MCF 10A (cell line): ENCODE data around the gene DYNC2I2. TPM values are rescaled to one million over a fixed set of nuclear protein-coding genes. Genes with fewer than 3 reads are reported as not detected.

Experiments used
- BruUV-seq: library from RNA; stranded (reverse); fragments of 400-500 nt; replicated peaks from 2 replicates; lab custom pipeline; 2021; lab: Mats Ljungman, UMichigan
- CTCF ChIA-PET: fragments of 300-600 bp; sonication (Branson Sonifier 250); formaldehyde crosslinking; extraction: SDS; loops from one replicate; lab custom pipeline; 2021; ENCODE audit warnings: antibody characterized with exemption, inconsistent platforms; lab: Yijun Ruan, JAX
- POLR2A ChIA-PET: fragments of 300-600, 350-650 bp; sonication (Branson Sonifier 250); formaldehyde crosslinking; extraction: SDS; loops from one replicate; lab custom pipeline; 2020; ENCODE audit warnings: antibody characterized with exemption, inconsistent platforms; lab: Yijun Ruan, JAX
- DNase-seq: peaks from one replicate; pipeline ENCODE4 v3.0.0-alpha.2; 2018; ENCODE audit not compliant: unreplicated experiment
- H3K27ac Mint-ChIP-seq: one replicate; pipeline ENCODE4 v1.8.0; 2022; ENCODE audit warnings: mild to moderate bottlenecking, low read depth, mixed read lengths; ENCODE audit not compliant: unreplicated experiment
- H3K27me3 Mint-ChIP-seq: one replicate; pipeline ENCODE4 v1.8.0; 2022; ENCODE audit warnings: mixed read lengths; ENCODE audit not compliant: insufficient read depth, unreplicated experiment
- H3K36me3 Mint-ChIP-seq: one replicate; pipeline ENCODE4 v1.8.0; 2022; ENCODE audit warnings: mild to moderate bottlenecking, moderate library complexity, mixed read lengths; ENCODE audit not compliant: insufficient read depth, unreplicated experiment
- H3K4me1 Mint-ChIP-seq: one replicate; pipeline ENCODE4 v1.8.0; 2022; ENCODE audit warnings: mixed read lengths; ENCODE audit not compliant: insufficient read depth, unreplicated experiment
- H3K4me3 Mint-ChIP-seq: one replicate; pipeline ENCODE4 v1.8.0; 2022; ENCODE audit warnings: mild to moderate bottlenecking, moderate library complexity, mixed read lengths; ENCODE audit not compliant: unreplicated experiment
- H3K9me3 Mint-ChIP-seq: one replicate; pipeline ENCODE4 v1.8.0; 2022; ENCODE audit warnings: mixed read lengths; ENCODE audit not compliant: unreplicated experiment
- intact Hi-C: fragments of 100-400 bp; cut with micrococcal nuclease; formaldehyde crosslinking; loops from 2 replicates; pipeline ENCODE4 v1.14.1; 2022
- total RNA-seq: library from RNA; stranded (reverse); gene quantifications from 2 replicates; pipeline ENCODE4 v1.2.3, GENCODE V29; 2022
- TF ChIP-seq, protein P1 (sequence below): fragments of 200-600 bp; IDR thresholded peaks from one replicate; pipeline ENCODE4 v1.8.0; 2022; ENCODE audit warnings: antibody characterized with exemption, mild to moderate bottlenecking; ENCODE audit not compliant: unreplicated experiment

DYNC2I2 gene
- total RNA-seq, 1 experiment from 2014 or later: 43.7 TPM

- ChIA-PET POLR2A (interaction anchor here (0.7 to 2.4 kb wide), 5 partner anchors 9 to 121 kb away, joined by 3 to 17 read pairs (median 3); no protein-coding TSS in a partner anchor), CTCF (interaction anchor here (1.4 kb wide), 1 partner anchor 9 kb away, joined by 4 read pairs; no protein-coding TSS in a partner anchor)
- peaks cover 97% of the 10 kb centered on the region for H3K36me3 Mint-ChIP-seq
- H3K9me3 Mint-ChIP-seq: no peaks in the 10 kb centered on the region
- no peaks in the 10 kb centered on the region for H3K4me1 Mint-ChIP-seq
- no peak overlapping the region for H3K4me3 Mint-ChIP-seq
- intact Hi-C loops: no loop called here
- TSS peak; percentile 51 for BruUV-seq
- no peaks in the 10 kb centered on the region for H3K27me3 Mint-ChIP-seq
- TF ChIP-seq, protein P1, sequence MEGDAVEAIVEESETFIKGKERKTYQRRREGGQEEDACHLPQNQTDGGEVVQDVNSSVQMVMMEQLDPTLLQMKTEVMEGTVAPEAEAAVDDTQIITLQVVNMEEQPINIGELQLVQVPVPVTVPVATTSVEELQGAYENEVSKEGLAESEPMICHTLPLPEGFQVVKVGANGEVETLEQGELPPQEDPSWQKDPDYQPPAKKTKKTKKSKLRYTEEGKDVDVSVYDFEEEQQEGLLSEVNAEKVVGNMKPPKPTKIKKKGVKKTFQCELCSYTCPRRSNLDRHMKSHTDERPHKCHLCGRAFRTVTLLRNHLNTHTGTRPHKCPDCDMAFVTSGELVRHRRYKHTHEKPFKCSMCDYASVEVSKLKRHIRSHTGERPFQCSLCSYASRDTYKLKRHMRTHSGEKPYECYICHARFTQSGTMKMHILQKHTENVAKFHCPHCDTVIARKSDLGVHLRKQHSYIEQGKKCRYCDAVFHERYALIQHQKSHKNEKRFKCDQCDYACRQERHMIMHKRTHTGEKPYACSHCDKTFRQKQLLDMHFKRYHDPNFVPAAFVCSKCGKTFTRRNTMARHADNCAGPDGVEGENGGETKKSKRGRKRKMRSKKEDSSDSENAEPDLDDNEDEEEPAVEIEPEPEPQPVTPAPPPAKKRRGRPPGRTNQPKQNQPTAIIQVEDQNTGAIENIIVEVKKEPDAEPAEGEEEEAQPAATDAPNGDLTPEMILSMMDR: no peak
- no peak for DNase-seq
- H3K27ac Mint-ChIP-seq: no peak overlapping the region
Observed at GRCh38 chr9:128626181-128626580, 30.5 kb downstream of the DYNC2I2 start.

DNA sequence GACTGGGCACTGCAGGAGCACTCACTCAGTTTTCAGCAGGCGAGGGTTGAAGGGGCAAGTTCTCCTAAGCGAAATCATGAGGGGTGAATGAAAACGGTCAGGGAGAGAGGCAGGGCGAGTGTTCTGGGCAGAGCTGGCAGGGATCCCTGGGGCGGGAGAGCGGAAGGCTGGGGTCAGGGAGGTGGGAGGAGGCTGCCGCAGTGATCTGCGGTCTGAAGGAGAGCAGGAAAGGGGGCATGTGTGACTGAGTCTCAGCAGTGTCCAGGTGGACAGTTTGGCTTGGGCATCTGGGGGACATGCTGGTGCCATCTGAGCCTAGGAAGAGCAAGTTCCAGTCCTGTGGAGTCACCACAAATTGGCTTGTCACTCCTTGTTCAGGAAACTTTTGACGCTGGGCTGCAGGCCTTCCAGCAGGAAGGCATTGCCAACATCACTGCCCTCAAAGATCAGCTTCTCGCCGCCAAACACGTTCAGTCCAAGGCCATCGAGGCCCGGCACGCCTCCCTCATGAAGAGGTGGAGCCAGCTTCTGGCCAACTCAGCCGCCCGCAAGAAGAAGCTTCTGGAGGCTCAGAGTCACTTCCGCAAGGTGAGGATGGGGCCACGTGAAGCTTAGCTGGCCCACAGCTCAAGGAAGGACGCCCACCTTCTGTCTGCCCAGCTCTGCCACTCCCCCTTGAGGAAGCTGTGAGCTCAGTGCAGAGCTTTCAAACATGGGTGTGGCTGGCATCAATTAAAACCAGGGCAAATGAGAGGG, 31.1 kb downstream of the DYNC2I2 start:
- POLR2A ChIA-PET: interaction anchor here (0.7 to 2.4 kb wide), 5 partner anchors 10 to 56 kb away, joined by 3 to 17 read pairs (median 3); no protein-coding TSS in a partner anchor
- TF ChIP-seq, protein P1: no peak
- H3K4me3 Mint-ChIP-seq: no peak overlapping the region
- CTCF ChIA-PET: interaction anchor here (0.7 to 1.4 kb wide), 3 partner anchors 10 to 208 kb away, joined by 4 to 6 read pairs (median 4); no protein-coding TSS in a partner anchor
- no peaks in the 10 kb centered on the region for H3K4me1 Mint-ChIP-seq
- intact Hi-C loops: no loop called here
- DNase-seq: no peak
- H3K27me3 Mint-ChIP-seq: no peaks in the 10 kb centered on the region
- BruUV-seq: no TSS peak
- H3K27ac Mint-ChIP-seq: no peak overlapping the region
- no peaks in the 10 kb centered on the region for H3K9me3 Mint-ChIP-seq
- peaks cover 97% of the 10 kb centered on the region for H3K36me3 Mint-ChIP-seq

- intact Hi-C loops: no loop called here
- Mint-ChIP-seq H3K9me3 (no peaks in the 10 kb centered on the region), H3K27me3 (no peaks in the 10 kb centered on the region), H3K27ac (no peak overlapping the region), H3K4me1 (no peaks in the 10 kb centered on the region), H3K4me3 (no peak overlapping the region), H3K36me3 (peaks cover 97% of the 10 kb centered on the region)
- DNase-seq: no peak
- POLR2A ChIA-PET: interaction anchor here (2.4 kb wide), 1 partner anchor 11 kb away, joined by 17 read pairs; no protein-coding TSS in a partner anchor
- CTCF ChIA-PET: interaction anchor here (0.6 to 1.1 kb wide), 3 partner anchors 8 to 62 kb away, joined by 3 to 6 read pairs (median 3); no protein-coding TSS in a partner anchor
- BruUV-seq: no TSS peak
- TF ChIP-seq, protein P1: no peak
Observed at GRCh38 chr9:128624566-128624965, 32.1 kb downstream of the DYNC2I2 start.
